Kidney epithelial cell (primary cell): ENCODE results near the gene IQGAP3. TPM values are rescaled to one million over a fixed set of nuclear protein-coding genes. Genes with fewer than 3 reads are reported as not detected.

Experiments
- DNase-seq: peaks from one replicate; pipeline ENCODE4 v3.0.0-alpha.2; 2010; ENCODE audit warnings: low read depth
- H3K27me3 ChIP-seq: 2 replicates; pipeline ENCODE4 v1.6.0; 2011; ENCODE audit warnings: low read length; ENCODE audit not compliant: control insufficient read depth, insufficient read depth
- H3K36me3 ChIP-seq: 2 replicates; pipeline ENCODE4 v1.5.1; 2011; ENCODE audit warnings: low read length; ENCODE audit not compliant: control insufficient read depth, insufficient read depth
- H3K4me3 ChIP-seq: 2 replicates; pipeline ENCODE4 v1.5.1; 2011; ENCODE audit warnings: low read depth, mild to moderate bottlenecking, control low read depth, low read length
- CTCF ChIP-seq: IDR thresholded peaks from 2 replicates; pipeline ENCODE4 v1.5.1; 2011; ENCODE audit warnings: mild to moderate bottlenecking, moderate library complexity, low read length, control low read depth, inconsistent platforms; ENCODE audit not compliant: insufficient read depth, poor library complexity, severe bottlenecking
- total RNA-seq: library from RNA; depleted of rRNA; stranded (reverse); fragments of >200 nt; gene quantifications from 2 replicates; pipeline ENCODE4 v1.2.3, GENCODE V29; 2015

IQGAP3 gene
- total RNA-seq, 1 donor from 2014 or later: 8.0 TPM

GRCh38 chr1:156551869-156552268 is 20.5 kb downstream of the IQGAP3 start:
- no peak for TF ChIP-seq CTCF
- DNase-seq: peak; percentile 14
- H3K27me3 ChIP-seq: no peaks in the 10 kb centered on the region
- H3K4me3 ChIP-seq: no peak overlapping the region
- peaks cover 1% of the 10 kb centered on the region for H3K36me3 ChIP-seq

- TF ChIP-seq CTCF: no peak
- Histone ChIP-seq H3K36me3 (peaks cover 1% of the 10 kb centered on the region), H3K27me3 (no peaks in the 10 kb centered on the region), H3K4me3 (no peak overlapping the region)
- no peak for DNase-seq
These were observed 21.2 kb downstream of the IQGAP3 start for GRCh38 chr1:156551066-156551643.

GRCh38 chr1:156550346-156550745 is 22.0 kb downstream of the IQGAP3 start:
- TF ChIP-seq CTCF: no peak
- peaks cover 1% of the 10 kb centered on the region for H3K36me3 ChIP-seq
- no peaks in the 10 kb centered on the region for H3K27me3 ChIP-seq
- H3K4me3 ChIP-seq: no peak overlapping the region
- no peak for DNase-seq

GRCh38 chr1:156549831-156550230 is 22.5 kb downstream of the IQGAP3 start:
- Histone ChIP-seq H3K4me3 (no peak overlapping the region), H3K36me3 (peaks cover 1% of the 10 kb centered on the region), H3K27me3 (no peaks in the 10 kb centered on the region)
- no peak for DNase-seq
- no peak for TF ChIP-seq CTCF

GRCh38 chr1:156549390-156549789 is 23.0 kb downstream of the IQGAP3 start:
- TF ChIP-seq CTCF: no peak
- peaks cover 1% of the 10 kb centered on the region for H3K36me3 ChIP-seq
- no peak for DNase-seq

GRCh38 chr1:156547982-156548381 is 24.4 kb downstream of the IQGAP3 start:
- no peaks in the 10 kb centered on the region for H3K36me3 ChIP-seq
- TF ChIP-seq CTCF: no peak

More at GRCh38 chr1:156549390-156549789, 23.0 kb downstream of the IQGAP3 start:
- Histone ChIP-seq H3K27me3 (no peaks in the 10 kb centered on the region), H3K4me3 (no peak overlapping the region)

More at GRCh38 chr1:156547982-156548381, 24.4 kb downstream of the IQGAP3 start:
- Histone ChIP-seq H3K27me3 (no peaks in the 10 kb centered on the region), H3K4me3 (no peak overlapping the region)
- DNase-seq: no peak
